T follicular helper cell (primary cell): ENCODE results near the gene SF3A2.
"Not testable (repeated sequence)": the region's sequence is repeated elsewhere in the genome, so short reads cannot be mapped to it uniquely, and the experiment has no call there.

Source experiments
- DNase-seq: peaks from one replicate; pipeline ENCODE4 v3.0.0-alpha.2; 2020; ENCODE audit warnings: low read depth

SF3A2 gene

DNA sequence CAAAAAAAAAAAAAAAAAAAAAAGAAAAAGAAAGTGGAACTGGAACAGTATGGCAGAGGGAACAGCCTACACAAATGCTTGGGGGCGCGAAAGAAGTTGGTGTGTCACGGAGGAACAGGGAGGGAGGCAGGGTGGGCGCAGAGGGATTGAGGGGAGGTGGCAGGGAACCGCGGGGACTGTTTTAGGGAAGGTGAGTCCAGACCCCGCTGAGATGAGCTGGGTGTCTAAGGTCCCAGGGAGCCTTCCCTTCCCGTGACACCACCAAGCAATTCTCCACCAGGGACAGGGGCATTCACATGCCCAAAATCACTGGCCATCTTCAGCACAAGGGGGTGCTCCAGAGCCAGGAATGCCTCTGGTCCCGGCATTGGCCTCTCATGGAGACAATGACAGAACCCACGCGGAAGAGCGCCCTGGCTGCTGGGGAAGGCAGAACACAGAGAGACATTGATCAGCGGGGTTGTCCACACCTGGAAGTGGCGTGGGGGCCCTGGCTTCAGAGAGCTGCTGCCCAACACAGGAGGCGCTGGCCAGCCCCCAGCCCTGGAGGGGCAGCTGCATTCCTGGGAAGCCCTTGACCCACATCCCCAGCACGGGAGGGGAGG lies 38.4 kb downstream of the SF3A2 start:
- DNase-seq: no peak

DNA sequence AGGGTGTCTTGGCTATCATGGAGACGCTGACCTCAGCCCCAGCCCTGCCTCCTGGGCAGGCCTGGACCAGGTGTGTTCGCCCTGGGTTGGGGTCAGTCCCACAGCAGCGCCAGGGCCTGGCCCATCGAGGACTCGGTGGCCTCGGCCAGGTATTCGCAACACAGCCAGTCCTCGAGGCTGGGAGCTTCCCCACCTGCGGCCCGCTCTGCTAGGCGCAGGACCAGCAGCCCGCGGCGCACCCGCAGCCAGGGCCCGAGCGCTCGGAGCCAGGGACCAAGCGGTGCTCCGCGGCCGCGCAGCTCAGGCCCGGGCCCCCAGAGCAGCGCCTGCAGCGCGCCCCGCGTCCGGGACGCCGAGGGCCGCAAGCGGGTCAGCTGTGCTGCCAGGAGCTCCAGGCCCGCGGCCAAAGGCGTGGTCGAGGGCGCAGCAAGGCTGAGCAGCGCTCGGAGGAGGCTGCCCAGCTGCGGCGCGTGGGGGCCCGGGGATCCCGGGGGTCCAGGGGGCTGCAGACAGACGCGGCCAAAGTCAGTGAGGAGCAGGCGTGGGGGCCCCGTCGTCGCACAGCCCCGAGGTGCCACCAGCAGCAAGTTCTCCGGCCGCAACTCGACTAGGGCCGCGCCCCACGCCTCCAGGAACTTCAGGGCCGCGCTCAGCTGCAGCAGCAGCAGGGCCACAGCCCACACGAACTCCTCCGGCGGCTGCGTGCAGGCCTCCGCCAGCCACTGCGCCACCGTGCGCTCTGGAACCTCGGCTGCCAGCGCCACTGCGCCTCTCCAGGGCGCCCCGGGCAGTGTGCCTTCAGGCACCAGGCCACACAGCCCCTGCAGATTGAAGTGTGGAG lies 39.2 kb downstream of the SF3A2 start:
- no peak for DNase-seq

DNA sequence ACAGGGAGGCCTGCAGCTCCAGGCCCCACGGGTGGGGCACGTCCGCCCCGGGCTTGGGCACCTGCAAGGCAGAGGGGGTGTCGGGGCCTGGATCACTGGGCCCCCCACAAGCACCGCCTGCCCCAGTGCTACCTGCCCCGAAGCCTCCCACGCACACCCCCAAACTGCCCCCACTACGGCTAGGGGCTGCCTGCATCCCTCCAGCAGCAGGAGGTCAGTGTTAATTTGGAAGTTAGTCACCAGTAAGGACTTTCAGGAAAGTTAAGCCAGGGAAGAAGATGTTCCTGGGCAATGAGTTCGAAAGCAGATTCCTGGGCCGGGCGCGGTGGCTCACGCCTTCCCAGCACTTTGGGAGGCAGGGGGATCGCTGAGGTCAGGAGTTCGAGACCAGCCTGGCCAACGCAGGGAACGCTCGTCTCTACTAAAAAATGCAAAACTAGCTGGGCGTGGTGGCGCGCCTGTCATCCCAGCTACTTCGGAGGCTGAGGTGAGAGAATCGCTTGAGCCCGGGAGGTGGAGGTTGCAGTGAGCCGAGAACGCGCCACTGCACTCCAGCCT lies 39.9 kb downstream of the SF3A2 start:
- DNase-seq: no peak

DNA sequence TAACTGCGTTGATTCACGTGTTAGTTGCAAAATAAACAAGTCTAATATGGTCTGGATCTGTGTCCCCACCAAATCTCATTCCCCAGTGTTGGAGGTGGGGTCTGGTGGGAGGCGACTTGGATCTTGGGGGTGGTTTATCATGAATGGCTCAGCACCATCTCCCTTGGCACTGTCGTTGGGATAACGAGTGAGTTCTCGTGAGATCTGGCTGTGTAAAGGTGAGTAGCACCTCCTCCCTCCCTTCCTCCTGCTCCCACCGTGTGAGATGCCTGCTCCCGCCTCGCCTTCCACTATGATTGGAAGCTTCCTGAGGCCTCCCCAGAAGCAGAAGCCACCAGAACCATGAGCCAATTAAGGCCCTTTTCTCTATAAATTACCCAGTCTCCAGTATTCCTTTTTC lies 40.5 kb downstream of the SF3A2 start:
- DNase-seq: no peak

DNA sequence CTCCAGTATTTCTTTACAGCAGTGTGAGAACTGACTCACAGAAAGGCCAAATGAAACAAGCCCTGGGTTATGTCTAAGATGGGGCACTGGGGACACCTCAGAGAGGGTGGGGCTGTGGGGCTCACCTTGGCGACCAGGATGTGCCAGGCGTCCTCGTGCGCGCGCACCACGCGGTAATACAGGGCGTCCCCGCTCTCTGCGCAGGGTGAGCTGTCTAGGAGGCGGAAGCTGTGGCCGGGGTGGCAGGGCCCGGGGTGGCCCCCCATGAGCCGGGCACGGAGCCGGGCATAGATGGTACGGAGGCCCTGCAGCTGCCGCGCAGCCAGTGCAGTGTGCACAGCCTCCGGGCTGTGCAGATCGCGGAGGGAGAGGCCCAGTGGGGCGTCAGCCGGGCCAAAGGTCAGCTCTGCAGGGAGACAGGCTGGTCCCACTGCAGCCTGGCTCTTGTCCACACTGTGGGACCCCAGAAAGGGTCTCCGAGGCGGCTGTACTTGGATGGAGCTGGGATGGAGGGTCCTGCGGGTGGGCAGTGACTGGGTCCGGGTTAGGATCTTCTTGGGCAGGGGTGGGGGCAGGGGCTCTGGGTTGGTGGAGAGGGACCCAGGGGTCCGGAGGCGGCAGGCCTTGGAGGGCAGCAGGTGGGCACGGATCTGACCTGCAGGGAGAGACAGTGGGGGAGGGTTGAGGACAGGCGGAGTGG lies 42.0 kb downstream of the SF3A2 start:
- DNase-seq: no peak

DNA sequence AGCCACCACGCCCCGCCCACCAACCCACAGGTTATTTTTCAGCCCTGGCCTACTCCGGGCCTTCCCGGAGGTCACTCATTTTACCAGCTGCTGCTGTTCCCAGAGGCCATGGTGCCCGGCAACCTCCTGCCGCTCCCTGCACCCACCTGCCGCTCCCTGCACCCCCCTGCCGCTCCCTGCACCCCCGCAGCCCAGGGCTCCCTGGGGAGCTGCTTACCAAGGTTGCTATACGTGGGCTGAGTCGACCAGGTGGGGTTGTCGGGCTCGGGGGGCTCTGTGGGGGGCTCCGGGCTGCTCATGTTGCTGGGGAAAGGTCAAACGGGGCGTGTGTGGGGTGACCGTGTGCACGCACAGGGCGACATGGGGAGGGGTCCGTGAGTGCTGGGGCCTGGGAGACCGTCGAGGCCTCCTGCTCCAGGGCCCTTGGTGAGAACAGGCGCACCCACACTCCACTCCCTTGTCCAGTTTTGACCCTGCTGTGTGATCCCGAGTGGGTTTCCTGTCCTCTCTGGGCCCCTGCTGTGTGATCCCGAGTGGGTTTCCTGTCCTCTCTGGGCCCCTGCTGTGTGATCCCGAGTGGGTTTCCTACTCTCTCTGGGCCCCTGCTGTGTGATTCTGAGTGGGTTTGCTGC lies 44.1 kb downstream of the SF3A2 start:
- no peak for DNase-seq

DNA sequence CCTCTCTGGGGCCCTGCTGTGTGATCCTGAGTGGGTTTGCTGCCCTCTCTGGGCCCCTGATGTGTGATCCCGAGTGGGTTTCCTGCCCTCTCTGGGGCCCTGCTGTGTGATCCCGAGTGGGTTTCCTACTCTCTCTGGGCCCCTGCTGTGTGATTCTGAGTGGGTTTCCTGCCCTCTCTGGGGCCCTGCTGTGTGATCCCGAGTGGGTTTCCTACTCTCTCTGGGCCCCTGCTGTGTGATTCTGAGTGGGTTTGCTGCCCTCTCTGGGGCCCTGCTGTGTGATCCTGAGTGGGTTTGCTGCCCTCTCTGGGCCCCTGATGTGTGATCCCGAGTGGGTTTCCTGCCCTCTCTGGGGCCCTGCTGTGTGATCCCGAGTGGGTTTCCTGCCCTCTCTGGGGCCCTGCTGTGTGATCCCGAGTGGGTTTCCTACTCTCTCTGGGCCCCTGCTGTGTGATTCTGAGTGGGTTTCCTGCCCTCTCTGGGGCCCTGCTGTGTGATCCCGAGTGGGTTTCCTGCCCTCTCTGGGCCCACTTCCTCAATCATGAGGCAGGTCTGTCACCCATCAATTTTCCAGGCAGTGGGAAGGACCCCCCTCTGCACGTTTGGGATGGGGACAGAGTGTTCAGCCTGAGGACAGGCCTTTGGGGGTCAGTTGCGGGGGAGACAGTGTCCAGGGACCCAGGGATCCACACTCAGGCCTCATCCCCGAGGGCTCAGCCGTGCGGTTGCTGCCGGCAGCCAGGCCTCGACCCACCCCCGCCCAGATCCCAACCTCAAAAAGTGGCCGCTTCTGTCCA lies 44.8 kb downstream of the SF3A2 start:
- not testable (repeated sequence) for DNase-seq

DNA sequence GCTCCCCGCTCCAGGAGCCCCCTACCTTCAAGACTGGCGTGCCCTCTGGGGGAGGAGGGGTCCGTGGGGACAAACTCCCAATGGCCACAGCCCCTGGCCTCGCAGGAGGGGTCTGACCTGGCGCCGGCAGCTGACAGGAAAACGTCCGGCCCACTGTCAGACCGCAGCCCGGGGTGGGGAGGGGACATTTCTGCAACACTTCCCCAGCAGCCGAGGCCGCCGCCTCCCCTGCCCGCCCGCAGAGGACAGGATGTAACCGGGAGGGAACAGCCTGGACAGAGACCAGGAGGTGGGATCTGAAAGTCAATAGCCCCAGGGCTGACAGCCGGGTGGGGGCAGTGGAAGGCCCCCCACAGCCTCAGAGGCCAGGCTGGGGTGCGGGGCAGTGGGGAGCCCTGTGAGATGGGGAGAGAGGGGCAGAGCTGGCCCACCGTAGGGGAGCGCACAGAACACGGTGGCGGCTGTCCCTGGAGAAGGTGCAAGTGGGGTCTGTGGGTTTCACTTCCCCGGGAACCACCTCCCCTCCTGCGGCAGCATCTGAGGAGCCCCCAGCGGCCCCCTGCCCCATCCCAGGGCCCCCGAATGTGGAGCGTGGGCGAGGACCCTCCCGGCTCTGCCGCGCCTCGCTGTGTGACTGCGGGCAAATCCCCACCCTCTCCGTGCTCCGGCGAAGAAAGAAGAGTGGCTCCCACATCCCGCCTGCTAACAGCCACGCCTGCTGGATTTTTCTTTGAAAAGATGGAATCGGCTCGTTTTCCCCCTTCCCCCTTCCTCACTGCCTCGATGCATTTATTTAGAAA lies 45.6 kb downstream of the SF3A2 start, which contains the start of gene PEAK3:
PEAK3 (minus strand) TSS at position 114 of the 800 bp plus-strand sequence. CDS start 1,244 bp downstream, outside the sequence.
- no peak for DNase-seq

DNA sequence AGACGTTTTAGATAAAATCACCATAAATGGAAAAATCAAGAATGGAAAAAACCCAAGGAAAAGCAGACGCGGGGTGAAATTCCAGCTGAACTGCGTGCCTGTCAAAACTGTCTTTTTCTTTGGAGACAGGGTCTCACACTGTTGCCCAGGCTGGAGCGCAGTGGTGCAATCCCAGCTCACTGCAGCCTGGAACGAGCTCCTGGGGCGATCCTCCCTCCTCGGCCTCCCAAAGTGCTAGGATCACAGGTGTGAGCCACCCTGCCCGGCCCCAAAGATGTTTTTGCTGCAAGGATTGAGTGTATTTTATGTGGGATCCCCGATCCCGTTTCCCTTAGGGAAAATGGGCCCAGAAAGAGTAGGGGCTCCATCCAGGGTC lies 46.2 kb downstream of the SF3A2 start:
- DNase-seq: no peak

DNA sequence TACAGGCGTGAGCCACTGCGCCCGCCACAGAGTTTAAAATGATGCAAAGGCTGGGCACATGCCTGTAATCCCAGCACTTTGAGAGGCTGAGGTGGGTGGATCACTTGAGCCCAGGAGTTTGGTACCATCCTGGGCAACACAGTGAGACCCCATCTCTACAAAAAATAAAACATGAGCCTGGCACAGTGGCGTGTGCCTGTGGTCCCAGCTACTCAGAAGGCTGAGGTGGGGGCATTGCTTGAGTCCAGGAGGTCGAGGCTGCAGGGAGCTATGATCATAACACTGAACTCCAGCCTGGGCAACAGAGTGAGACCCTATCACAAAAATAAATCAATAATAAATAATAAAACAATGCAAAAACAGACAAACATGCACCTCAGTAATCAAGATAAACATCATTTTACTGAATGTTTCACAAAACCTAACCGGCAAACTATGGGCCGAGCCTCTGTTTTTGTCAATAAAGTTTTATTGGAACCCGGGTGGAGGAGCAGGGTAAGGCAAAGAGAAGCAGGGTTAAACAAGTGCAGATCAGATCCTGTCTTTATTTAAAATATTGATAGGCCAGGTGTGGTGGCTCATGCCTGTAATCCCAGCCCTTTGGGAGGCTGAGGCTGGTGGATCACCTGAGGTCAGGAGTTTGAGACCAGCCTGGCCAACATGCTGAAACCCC lies 47.3 kb downstream of the SF3A2 start:
- no peak for DNase-seq

DNA sequence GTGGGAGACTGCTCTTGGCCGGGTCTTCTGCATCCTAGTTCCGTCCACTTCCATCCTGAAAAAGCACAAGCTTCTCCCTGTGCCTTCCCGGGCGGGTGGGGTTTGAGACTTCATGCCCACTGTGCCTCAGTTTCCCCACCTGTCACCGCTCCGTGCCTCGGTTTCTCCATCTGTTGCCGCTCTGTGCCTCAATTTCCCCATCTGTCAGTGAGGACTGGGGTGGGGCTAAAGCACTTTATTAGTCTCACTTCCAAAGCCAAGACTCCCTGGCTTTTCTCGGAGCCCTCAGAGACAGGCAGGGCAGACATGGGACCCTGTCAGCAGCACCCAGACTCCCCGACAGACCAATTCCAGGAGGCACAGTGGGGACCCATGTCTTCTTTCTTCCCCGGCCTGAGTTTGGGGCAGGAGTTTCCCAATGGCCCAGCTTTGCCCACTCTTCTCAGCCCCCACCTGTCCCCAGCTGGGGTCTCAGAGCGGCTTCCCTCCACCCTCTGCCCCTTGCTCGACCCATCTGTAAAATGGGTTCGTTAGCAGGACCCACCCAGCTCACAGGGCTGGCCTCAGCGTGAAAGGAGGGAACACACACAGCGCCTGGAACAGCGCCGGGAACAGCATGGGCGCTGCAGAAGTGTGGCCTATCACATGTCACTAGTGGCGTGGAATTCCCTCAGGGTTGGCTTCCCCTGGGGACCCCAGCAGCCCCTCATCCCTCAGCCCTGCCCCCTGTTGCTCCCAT lies 49.9 kb downstream of the SF3A2 start:
- no peak for DNase-seq

DNA sequence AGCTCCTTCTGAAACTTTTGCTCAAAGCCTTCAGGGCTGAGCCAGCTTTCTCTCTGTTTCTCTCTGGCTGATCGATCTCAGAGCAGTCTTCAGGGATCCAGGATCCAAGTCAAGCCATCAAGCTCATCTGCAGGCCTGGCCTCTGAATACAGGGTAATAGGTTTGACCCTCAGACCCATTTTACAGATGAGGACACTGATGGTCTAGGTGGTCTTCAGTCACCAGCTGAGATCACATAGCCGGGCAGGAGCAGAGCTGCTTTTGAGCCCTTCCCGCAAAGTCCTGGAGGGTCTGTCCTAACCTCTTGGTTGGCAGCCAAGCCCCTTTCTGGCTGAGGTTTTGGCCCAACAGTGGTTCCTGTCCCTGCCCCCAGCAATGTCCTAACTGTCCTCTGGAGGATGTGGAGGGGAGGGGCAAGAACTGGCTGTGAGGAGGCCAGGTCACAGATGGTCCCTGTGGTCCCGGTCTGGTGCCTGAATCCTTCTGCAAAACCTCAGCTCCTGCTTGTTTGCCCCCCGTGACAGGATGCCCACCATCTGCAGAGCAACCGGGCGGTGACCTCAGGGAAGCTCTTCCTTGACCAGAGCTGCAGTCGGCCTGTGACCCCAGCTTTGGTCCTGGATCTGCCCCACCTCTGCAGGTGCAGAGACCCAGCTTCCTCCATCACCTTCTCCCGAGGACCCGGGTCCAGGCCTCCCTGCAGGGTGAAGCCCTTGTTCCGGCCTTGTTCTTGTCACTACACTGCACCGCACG lies 51.1 kb downstream of the SF3A2 start:
- DNase-seq: no peak

DNA sequence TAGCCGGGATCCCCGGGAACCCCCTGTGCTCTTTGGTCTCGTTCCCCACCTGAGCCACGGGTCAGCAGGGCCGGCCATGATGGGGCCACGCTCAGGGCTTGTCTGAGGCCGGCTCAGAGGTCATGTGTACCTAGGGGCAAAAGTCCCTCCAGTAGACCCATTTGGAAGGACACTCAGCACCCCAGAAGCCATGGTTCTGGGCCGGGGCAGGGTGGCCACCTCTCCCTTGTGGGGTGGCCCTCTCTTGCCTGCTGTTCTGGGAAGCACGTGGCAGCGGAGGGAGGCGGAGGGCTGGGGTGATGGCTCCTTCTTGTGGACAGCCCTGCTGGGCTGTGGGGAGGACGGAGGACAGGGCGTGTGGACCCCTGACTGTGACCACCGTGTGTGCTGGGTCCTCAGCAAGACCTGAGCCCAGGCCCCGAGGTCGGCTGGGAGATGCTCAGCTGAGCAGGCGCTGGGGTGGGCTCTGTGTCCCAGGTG lies 51.8 kb downstream of the SF3A2 start:
- DNase-seq: no peak

DNA sequence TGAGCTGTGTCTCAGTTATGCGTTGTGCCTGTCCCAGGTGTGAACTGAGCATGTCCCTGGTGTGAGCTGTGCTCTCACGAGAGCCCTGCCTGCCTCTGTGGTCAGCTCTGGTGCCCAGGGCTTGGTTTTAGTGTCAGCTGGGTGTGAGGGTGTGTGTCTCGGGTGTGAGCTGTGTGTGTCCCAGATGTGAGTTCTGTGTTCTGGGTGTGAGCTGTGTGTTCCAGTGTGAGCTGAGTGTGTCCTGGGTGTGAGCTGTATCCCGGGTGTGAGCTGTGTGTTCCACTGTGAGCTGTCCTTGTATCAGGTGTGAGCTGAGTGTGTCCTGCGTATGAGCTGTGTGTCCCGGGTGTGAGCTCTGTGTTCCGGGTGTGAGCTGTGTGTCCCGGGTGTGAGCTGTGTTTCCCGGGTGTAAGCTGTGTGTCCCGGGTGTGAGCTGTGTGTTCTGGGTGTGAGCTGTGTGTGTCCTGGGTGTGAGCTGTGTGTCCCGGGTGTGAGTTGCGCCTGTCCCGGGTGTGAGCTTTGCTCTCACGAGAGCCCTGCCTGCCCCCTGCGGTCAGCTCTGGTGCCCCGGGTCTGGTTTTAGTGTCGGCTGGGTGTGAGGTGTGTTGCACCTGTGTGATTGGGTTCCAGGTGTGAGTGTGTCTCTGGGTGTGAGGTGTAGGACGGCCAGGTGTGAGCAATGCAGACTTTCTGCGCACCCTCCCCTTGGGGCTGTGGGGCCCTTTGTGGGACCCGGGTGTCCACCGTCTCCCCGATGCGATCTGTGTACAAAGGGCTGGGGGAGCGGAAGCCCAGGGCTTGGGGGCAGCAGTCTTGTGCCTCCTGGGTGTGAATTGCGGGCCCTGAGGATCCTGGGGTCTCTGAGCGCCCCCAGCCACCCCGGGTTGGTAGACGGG lies 52.4 kb downstream of the SF3A2 start:
- DNase-seq: no peak

DNA sequence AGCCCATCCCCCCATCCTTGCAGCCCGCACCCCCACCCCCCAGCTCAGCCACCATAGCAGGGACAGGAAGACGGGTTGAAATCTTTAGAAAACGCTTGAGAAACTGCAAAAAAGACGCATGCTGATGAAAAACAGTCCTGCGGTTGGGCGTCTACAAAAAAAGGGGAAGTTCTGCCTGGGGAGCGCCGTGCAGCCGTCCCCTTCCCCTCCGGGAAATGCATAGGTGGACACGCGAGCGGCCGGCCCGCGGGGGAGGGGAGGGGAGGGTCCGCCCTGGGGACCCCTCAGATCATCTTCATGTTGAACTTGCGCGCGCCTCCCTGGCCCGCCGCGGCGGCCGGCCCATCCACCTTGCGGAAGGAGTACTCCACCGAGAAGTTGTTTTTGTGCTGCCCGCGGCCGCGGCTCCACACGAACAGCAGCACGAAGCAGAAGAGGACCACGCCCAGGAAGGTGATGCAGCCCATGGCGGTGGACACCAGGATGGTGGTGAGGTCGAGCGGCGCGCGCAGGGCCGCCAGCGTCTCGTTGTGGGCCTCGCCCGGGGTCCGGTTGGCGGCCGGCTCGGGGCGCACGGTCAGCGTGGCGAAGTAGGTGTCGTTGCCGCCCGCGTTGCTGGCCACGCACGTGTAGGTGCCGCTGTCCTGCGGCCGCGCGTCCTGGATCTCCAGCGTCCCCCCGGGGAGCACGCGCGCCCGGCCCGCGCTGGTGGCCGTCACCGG lies 53.3 kb downstream of the SF3A2 start:
- no peak for DNase-seq

DNA sequence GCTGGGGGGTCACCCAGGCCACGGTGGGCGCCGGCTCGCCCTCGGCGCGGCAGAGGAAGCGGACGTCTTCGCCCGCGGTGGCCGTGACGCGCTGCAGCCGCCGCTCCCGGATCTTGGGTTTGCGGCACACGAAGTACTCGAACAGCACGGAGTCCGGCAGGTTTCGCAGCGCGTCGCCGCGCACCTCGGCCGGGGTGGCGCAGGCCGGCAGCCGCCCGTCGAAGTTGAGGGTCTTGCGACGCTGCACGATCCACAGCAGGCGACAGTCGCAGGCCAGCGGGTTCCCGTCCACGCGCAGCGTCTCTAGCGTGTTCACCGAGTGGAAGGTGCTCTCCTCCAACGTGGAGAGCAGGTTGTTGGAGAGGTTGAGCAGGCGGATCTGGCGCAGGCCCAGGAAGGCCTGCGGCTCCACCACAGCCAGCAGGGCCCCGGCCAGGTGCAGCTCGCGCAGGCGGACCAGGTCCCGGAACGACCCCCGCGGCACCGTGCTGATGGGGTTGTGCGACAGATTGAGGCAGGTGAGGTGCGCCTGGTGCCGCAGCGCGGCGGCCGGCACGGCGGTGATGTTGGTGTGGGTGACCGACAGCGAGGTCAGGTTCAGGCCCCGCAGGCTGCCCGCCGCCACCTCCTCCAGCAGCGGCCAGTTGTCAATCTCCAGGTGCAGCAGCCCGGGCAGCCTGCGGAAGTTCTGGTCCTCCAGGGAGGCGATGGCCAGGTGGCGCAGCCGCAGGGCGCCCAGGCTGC lies 54.0 kb downstream of the SF3A2 start:
- no peak for DNase-seq
